Caki2 (cell line): ENCODE measurements around the gene FXR2. TPM values are rescaled to one million over a fixed set of nuclear protein-coding genes. Genes with fewer than 3 reads are reported as not detected.

Experiments used
- DNase-seq: peaks from one replicate; pipeline ENCODE4 v3.0.0-alpha.2; 2015; ENCODE audit warnings: low read depth
- in situ Hi-C: cut with HindIII; loops from 2 replicates; pipeline ENCODE4 v1.10.0; 2016; ENCODE audit warnings: low sequenced_read_pairs, low pct_unique_long_range_greater_than_20kb, mixed read lengths
- total RNA-seq: library from RNA; depleted of rRNA; stranded (reverse); fragments of >200 nt; shearing (Covaris generic); gene quantifications from 2 replicates; pipeline ENCODE4 v1.2.3, GENCODE V29; 2014; ENCODE audit warnings: low replicate concordance

The FXR2 gene
- total RNA-seq, 1 experiment from 2014 or later = 48.8 TPM

DNA sequence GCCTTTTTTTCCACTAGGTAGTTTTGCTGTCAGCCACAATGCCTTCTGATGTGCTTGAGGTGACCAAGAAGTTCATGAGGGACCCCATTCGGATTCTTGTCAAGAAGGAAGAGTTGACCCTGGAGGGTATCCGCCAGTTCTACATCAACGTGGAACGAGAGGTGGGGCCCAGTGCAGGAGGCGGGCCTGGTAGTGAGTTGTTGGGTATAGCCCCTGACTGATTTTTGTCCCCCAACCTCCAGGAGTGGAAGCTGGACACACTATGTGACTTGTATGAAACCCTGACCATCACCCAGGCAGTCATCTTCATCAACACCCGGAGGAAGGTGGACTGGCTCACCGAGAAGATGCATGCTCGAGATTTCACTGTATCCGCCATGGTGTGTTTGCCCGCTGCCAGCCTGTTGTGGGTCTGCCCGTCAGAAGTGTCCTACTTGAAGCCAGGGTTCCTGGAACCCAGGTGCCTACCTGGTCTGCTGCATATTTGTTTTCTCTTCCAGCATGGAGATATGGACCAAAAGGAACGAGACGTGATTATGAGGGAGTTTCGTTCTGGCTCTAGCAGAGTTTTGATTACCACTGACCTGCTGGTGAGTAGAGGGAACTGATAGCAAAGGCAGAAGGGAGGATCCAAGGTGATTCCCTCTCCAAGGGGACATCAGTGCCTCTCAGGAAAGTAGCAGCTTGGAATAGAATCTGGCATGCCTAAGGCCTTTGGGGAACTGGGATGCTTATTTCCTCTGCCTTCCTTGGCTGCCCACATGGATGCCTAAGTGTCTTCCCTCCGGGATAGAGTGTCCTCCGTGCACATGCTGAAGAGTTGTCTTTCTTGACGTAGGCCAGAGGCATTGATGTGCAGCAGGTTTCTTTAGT lies 37.1 kb downstream of the FXR2 start:
- in situ Hi-C loops = no loop called here
- DNase-seq = no peak

GRCh38 chr17:7576432-7576937 lies 38.2 kb downstream of the FXR2 start:
- in situ Hi-C loops = no loop called here
- DNase-seq = no peak

DNA sequence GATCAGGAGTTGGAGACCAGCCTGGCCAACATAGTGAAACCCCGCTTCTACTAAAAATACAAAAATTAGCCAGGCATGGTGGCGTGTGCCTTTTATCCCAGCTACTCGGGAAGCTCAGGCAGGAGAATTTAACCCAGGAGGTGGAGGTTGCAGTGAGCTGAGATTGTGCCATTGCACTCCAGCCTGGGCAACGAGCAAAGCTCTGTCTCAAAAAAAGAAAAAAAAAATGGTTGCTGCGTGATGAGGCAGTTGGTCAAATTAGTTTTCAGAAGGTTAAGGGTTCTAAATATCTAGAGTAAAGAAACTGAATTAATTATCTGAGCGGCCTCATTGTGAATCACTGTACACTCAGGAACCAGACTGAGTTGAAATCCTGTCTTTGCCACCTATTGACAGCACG lies 38.7 kb downstream of the FXR2 start:
- DNase-seq = no peak
- in situ Hi-C loops = no loop called here

DNA sequence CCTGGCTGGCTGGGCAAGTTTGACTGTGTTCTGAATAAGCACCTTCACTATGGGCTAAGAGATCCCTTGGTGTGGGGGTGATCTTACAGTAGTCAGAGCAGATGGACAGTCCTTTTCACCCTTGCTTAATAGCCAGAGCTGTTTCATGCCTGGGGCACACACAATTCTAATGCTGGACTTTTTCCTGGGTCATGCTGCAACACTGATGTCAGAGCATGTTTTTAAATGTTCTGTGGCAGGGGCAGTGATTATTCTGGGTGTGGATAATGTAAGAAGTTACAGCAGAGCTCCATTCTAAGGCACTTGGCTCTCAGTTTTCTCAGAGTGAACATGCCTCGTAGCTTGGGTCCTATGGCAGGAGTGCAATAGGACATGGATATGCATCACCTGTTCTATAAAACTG lies 39.2 kb downstream of the FXR2 start:
- in situ Hi-C loops = no loop called here
- no peak for DNase-seq

DNA sequence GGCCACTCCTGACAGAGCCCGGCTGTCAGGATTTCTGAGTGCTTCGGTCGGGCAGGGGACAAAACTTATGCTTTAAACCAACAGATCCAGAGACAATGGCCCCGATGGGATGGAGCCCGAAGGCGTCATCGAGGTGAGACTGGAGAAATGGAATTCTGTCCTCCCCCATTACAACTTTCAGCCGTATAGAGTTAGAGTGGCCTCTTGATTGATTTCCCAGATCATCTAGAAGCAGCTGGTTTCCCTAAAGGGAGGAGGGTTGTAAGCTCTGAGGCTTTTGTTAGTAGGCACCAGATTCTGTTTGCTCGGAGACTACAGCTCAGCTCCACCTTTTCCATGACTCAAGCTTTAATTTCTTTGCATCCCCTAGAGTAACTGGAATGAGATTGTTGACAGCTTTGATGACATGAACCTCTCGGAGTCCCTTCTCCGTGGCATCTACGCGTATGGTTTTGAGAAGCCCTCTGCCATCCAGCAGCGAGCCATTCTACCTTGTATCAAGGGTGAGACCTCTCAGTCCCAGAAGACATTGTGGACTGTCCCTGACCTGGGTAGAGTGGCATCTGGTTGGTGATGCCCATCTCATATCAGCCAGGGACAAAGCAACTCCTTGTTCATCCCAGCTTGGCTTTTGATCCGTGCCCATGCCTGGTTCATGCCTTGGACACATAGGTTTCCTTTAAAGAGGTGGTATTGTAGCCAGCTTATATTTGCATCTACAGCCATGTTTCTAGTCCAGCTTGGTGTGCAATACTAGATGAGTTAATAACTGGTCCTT lies 40.3 kb downstream of the FXR2 start:
- no peak for DNase-seq
- in situ Hi-C loops = no loop called here

DNA sequence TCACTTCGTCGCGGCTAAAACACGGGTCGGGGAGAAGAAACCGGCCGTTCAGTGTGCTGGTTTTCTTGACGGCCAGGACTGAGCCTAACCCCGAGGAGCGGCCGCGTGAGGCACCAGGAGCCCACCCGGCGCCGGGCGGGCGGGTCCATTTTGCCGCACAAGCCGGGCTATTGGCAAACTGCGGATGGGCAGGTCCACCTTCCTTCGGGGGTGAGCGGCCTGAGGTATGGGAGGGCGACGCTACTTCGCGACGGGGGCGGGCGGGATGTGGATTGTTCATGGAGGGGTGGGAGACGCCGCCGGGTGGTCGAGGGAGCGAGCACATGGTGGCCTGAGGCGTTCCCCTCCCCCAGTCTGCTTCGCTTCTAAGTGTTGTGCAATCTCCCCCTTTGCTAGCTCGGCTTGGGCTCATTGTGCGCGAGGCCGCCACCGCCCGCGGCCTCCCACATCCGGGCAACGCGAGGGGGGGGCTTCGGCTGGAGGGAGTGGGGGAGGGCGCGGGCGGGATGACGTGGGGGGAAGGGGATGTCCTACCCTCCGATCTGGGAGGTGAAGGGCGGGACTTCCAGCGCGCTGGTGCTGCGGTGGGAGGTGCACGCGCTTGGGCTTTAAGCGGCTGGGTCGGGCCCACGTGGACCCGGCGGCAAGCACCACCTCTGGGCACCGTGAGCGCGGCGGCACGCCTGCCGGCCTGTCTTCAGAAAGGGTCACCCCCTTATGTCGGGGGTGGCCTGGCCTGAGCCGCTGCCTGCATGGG lies 41.2 kb downstream of the FXR2 start:
- in situ Hi-C loops = no loop called here
- peak; percentile 78 for DNase-seq

GRCh38 chr17:7572588-7573323 lies 41.9 kb downstream of the FXR2 start:
- in situ Hi-C loops = no loop called here
- peak; percentile 97 for DNase-seq

DNA sequence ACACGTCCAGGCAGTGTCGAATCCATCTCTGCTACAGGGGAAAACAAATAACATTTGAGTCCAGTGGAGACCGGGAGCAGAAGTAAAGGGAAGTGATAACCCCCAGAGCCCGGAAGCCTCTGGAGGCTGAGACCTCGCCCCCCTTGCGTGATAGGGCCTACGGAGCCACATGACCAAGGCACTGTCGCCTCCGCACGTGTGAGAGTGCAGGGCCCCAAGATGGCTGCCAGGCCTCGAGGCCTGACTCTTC lies 42.4 kb downstream of the FXR2 start:
- no peak for DNase-seq
- in situ Hi-C loops = no loop called here

DNA sequence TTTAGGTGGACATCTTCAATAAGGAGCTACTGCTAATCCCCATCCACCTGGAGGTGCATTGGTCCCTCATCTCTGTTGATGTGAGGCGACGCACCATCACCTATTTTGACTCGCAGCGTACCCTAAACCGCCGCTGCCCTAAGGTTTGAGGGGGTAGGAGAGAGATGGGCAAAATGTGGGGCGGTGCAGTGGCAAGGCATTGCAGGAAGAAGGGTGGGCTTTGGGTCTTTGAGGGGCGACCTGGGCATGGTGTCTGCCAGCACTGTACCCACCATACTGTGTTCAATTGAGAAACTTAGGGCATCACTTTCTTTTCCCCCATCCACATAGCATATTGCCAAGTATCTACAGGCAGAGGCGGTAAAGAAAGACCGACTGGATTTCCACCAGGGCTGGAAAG lies 44.3 kb downstream of the FXR2 start:
- in situ Hi-C loops = no loop called here
- DNase-seq = no peak

- no peak for DNase-seq
- in situ Hi-C loops = no loop called here
Measured at GRCh38 chr17:7569571-7569970, 45.1 kb downstream of the FXR2 start.

GRCh38 chr17:7563115-7563869 lies 51.4 kb downstream of the FXR2 start:
- in situ Hi-C loops = no loop called here
- DNase-seq = no peak

DNA sequence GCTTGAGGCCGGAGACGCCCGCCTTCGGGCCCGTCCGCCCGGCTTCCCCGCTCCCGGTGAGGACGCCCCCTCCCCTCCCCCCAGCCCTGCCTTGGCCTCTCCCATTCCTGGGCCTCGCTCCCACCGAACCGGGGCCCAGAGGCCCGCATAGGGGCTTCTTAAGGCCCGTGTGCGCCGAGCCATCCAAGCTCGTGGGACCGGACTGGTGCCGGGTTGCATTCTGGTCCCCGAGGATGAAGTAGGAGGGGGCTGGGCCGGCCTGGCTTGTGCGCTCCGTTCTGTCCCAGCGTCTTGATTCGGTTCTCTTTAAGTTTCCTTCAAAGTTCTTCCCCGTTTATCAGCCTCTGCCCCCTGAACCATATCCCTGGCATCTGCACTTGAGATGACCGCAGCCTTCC lies 52.5 kb downstream of the FXR2 start:
- in situ Hi-C loops = no loop called here
- DNase-seq = no peak

DNA sequence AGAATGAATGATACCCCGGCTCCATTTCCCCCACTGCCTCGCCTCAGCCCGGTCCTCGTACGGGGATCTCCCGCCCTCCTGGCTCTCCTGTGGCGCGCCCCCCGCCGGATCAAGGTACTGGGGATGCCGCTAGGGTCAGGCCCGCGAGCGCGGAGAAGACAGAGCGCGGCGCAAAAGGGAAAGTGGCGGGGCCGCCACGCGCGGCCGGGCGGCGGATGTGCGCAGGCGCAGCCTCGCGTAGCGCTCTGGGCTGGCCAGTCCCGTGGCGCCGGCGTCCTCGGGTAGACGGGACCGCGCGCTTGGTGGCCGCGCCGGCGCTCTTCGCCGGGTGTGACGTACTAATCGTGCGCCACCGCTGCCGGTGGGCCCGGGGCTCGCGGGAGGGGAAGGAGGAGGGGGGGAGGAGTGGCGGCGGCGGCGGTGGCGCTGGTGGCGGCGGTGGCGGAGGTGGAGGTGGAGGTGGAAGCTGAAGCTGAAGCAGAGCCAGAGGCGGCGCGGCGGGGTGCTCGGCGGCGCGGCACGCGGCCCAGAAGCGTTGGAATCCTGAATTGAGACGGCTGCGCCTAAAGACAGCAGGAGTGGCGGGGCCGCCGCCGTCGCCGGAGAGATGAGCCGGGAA lies 53.0 kb downstream of the FXR2 start, which contains the start of gene SENP3:
TSS of gene SENP3 (plus strand) at position 331 of the 619 bp plus-strand sequence. CDS start 1,158 bp downstream, outside the sequence.
- DNase-seq = peak; percentile 76
- in situ Hi-C loops = no loop called here

DNA sequence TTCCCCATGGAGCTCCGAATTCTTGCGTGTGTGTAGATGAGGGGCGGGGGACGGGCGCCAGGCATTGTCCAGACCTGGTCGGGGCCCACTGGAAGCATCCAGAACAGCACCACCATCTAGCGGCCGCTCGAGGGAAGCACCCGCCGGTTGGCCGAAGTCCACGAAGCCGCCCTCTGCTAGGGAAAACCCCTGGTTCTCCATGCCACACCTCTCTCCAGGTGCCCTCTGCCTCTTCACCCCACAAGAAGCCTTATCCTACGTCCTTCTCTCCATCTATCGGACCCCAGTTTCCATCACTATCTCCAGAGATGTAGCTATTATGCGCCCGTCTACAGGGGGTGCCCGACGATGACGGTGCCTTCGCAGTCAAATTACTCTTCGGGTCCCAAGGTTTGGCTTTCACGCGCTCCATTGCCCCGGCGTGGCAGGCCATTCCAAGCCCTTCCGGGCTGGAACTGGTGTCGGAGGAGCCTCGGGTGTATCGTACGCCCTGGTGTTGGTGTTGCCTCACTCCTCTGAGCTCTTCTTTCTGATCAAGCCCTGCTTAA lies 53.6 kb downstream of the FXR2 start:
- in situ Hi-C loops = no loop called here
- peak; percentile 77 for DNase-seq

DNA sequence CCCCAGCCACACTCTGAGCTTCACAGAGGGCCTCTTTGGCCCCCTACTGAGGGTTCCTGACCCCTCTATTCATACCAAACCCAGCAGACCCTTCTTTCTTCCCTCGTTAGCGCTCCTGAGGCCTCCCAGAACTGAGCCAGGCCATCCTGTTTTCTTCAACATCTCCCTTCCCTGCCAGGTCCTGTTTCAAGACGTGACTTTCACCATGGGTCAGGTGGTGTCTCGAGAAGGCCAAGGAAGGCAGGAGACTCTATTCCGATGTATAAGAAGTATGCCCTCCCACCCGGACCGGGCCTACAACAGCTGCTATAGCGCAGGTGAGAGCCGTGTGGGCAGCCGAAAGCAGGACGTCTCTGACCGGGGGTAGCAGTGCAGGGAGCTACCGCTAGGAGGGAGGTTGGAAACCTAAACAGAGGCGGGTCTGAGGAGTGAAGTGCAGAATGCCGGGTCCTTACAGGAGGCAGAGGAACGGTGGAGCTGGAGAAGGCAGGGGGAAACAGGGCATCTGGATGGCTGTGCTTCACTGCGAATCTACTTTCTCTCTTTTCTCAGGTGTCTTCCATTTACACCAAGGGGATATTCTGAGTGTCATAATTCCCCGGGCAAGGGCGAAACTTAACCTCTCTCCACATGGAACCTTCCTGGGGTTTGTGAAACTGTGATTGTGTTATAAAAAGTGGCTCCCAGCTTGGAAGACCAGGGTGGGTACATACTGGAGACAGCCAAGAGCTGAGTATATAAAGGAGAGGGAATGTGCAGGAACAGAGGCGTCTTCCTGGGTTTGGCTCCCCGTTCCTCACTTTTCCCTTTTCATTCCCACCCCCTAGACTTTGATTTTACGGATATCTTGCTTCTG lies 54.3 kb downstream of the FXR2 start:
- in situ Hi-C loops = no loop called here
- no peak for DNase-seq
